Activated B cell treated with CpG ODN at 0.5 μM for 24 hours (primary cell): ENCODE measurements around the gene BCR. TPM values are rescaled to one million over a fixed set of nuclear protein-coding genes. Genes with fewer than 3 reads are reported as not detected.

ENCODE experiments used
- ATAC-seq: fragments of 200-7000 bp; cut with Tn5 transposase; one replicate; pipeline ENCODE4 v1.10.0; 2021; ENCODE audit warnings: low read depth, mild to moderate bottlenecking, moderate library complexity
- CTCF ChIA-PET: fragments of 350-600 bp; sonication (Branson Sonifier 250); formaldehyde crosslinking; loops from one replicate; lab custom pipeline; 2021; ENCODE audit warnings: antibody characterized with exemption; lab: Charles Lee
- POLR2A ChIA-PET: fragments of 350-600 bp; sonication (Branson Sonifier 250); formaldehyde crosslinking; loops from one replicate; lab custom pipeline; 2021; ENCODE audit warnings: antibody characterized with exemption; lab: Charles Lee
- DNase-seq: peaks from one replicate; pipeline ENCODE4 v3.0.0; 2022
- H3K27ac Mint-ChIP-seq: one replicate; pipeline ENCODE4 v1.8.0; 2020; ENCODE audit warnings: mixed read lengths
- H3K27me3 Mint-ChIP-seq: one replicate; pipeline ENCODE4 v1.8.0; 2021; ENCODE audit warnings: mixed read lengths
- H3K36me3 Mint-ChIP-seq: one replicate; pipeline ENCODE4 v1.8.0; 2021; ENCODE audit warnings: low read depth, mixed read lengths
- H3K4me1 Mint-ChIP-seq: one replicate; pipeline ENCODE4 v1.8.0; 2021; ENCODE audit warnings: mixed read lengths
- H3K4me3 Mint-ChIP-seq: one replicate; pipeline ENCODE4 v1.8.0; 2020; ENCODE audit warnings: mild to moderate bottlenecking, mixed read lengths
- H3K9me3 Mint-ChIP-seq: one replicate; pipeline ENCODE4 v1.8.0; 2020; ENCODE audit warnings: mixed read lengths
- intact Hi-C: fragments of 100-400 bp; cut with micrococcal nuclease; formaldehyde crosslinking; loops from one replicate; pipeline ENCODE4 v1.15.1; 2024
- total RNA-seq: library from RNA; stranded (reverse); gene quantifications from 2 replicates; pipeline ENCODE4 v1.2.3, GENCODE V29; 2022
- TF ChIP-seq, protein P1 (sequence below): fragments of 200-600 bp; IDR thresholded peaks from one replicate; pipeline ENCODE4 v1.8.0; 2022; ENCODE audit warnings: antibody characterized with exemption, mild to moderate bottlenecking

Gene BCR
- total RNA-seq, 1 donor from 2014 or later, result 20.9 TPM

DNA sequence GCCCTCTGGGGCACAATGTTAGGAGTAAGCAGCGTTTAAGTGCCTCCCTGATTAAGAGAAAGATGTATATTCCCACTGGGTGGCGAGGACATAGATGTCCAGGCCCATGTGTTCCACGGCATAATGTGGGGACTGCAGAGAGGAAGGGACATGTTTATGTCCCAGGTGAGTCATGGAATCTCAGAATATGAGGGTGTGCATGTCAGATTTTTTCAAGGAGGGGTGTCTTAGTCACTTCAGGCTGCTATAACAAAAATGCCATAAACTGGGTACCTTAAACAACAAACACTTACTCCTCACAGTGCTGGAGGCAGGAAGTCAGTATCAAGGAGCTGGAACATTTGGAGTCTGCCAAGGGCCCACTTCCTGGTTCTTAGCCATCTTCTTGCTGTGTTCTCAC, 55.1 kb downstream of the BCR start:
- no peak overlapping the region for H3K4me3 Mint-ChIP-seq
- no peaks in the 10 kb centered on the region for H3K36me3 Mint-ChIP-seq
- H3K27ac Mint-ChIP-seq, result no peak overlapping the region
- H3K4me1 Mint-ChIP-seq, result peaks cover 20% of the 10 kb centered on the region
- ChIA-PET POLR2A (no interaction called here), CTCF (interaction anchor here (0.7 kb wide), 1 partner anchor 8 kb away, joined by 3 read pairs; no protein-coding TSS in a partner anchor)
- H3K9me3 Mint-ChIP-seq, result no peaks in the 10 kb centered on the region
- intact Hi-C loops, result no loop called here
- TF ChIP-seq, protein P1, sequence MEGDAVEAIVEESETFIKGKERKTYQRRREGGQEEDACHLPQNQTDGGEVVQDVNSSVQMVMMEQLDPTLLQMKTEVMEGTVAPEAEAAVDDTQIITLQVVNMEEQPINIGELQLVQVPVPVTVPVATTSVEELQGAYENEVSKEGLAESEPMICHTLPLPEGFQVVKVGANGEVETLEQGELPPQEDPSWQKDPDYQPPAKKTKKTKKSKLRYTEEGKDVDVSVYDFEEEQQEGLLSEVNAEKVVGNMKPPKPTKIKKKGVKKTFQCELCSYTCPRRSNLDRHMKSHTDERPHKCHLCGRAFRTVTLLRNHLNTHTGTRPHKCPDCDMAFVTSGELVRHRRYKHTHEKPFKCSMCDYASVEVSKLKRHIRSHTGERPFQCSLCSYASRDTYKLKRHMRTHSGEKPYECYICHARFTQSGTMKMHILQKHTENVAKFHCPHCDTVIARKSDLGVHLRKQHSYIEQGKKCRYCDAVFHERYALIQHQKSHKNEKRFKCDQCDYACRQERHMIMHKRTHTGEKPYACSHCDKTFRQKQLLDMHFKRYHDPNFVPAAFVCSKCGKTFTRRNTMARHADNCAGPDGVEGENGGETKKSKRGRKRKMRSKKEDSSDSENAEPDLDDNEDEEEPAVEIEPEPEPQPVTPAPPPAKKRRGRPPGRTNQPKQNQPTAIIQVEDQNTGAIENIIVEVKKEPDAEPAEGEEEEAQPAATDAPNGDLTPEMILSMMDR, result no peak
- DNase-seq (no peak), ATAC-seq (no peak)
- H3K27me3 Mint-ChIP-seq, result no peaks in the 10 kb centered on the region

DNA sequence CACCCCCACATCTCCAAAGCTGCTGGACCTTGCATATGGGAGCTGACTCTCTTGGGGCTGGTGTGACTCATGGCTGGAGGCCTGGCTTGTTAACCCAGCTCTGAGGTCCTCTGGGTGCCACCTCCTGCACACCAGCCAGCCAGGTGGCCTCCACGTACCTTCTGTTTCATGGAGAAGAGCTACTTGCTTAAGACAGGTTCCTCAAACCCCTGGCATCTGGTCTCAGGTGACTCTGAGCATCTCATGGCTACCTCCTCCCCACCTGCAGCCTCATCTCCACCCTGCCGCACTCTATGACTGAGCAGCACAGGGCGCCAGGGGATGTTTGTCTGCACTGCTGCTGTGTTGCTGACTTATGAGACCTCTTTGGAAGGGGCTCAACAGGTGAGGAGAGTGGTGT, 55.7 kb downstream of the BCR start:
- H3K4me1 Mint-ChIP-seq, result peaks cover 25% of the 10 kb centered on the region
- no peaks in the 10 kb centered on the region for H3K9me3 Mint-ChIP-seq

DNA sequence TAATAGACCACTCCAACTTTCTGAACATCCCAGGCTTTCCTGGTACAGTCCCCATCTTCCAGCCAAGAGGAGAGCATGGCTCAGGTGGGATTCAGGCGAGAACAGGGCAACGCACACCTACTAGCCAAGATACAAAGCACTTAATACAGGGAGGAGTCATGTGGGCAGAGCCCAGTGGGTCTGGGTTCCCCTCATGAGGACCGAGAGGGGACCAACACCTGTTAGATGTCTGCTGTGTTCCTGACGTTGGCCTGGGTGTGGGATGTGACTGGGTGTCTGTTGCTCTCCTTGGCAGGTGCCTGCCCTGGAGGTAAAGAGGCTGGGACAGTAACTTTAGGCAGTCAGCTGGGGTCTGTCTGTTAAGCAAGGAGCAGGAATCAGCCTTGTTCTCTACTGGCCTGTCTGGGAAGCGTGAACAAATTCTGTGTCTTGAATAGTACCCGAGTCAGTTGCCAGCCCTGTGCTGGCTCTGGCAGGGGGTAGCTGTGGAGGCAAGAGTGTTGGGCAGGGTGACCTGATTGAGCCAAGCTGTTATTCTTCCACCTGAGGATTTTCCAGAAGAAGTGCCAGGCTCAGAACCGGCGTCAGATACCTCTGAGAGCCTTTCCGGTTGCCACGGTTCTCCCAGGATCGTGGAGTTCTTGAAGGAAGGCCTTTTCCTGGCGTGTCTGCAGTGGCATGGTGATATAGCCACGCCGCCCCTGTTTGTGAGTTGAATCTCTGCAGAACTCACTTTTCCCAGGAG, 56.3 kb downstream of the BCR start:
- DNase-seq (no peak), ATAC-seq (no peak)
- no peak overlapping the region for H3K4me3 Mint-ChIP-seq
- TF ChIP-seq, protein P1, result no peak
- H3K27ac Mint-ChIP-seq, result no peak overlapping the region
- H3K4me1 Mint-ChIP-seq, result peaks cover 30% of the 10 kb centered on the region
- H3K27me3 Mint-ChIP-seq, result no peaks in the 10 kb centered on the region
- no peaks in the 10 kb centered on the region for H3K36me3 Mint-ChIP-seq
- intact Hi-C loops, result no loop called here
- H3K9me3 Mint-ChIP-seq, result no peaks in the 10 kb centered on the region
- CTCF ChIA-PET, result no interaction called here
- POLR2A ChIA-PET, result no interaction called here

More for the DNA sequence above, 55.7 kb downstream of the BCR start:
- no peaks in the 10 kb centered on the region for H3K27me3 Mint-ChIP-seq
- no peaks in the 10 kb centered on the region for H3K36me3 Mint-ChIP-seq
- POLR2A ChIA-PET, result no interaction called here
- no peak for DNase-seq
- CTCF ChIA-PET, result no interaction called here
- intact Hi-C loops, result no loop called here
- TF ChIP-seq, protein P1, result no peak
- no peak for ATAC-seq
- H3K4me3 Mint-ChIP-seq, result no peak overlapping the region
- H3K27ac Mint-ChIP-seq, result no peak overlapping the region

DNA sequence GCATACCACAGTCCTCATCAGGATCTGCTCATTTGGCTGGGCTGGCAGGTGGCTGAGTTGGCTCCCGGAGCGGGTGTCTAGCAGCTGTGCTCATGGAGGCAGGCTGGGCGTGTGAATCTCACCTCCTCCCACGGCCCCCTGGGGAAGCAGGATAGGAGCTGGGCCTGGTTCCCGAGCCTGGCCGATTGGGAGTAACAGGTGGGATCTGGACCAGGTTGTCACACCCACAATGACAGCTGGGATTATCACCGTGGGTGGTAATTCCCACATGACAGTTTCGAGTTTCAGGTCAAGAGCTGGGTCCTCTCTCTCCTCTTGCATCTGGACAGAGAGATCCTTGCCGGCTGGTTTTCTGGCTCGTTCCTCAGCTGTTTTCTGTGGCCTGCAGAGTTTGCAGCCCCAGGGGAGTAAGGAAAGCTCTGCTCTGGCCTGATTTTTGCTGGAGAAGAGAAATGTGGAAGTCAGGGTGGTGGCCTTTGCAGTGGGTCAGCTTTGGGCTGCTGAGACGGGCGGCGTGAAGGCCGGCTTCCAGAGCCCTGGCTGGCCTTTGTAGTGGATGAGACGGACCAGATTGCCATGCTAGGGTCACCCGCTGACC, 57.0 kb downstream of the BCR start:
- no peak overlapping the region for H3K27ac Mint-ChIP-seq
- DNase-seq (no peak), ATAC-seq (no peak)
- ChIA-PET POLR2A (no interaction called here), CTCF (interaction anchor here (1.2 kb wide), 1 partner anchor 59 kb away, joined by 3 read pairs; no protein-coding TSS in a partner anchor)
- H3K4me1 Mint-ChIP-seq, result peaks cover 37% of the 10 kb centered on the region
- TF ChIP-seq, protein P1, result no peak
- no peaks in the 10 kb centered on the region for H3K27me3 Mint-ChIP-seq
- H3K36me3 Mint-ChIP-seq, result no peaks in the 10 kb centered on the region
- intact Hi-C loops, result no loop called here
- no peak overlapping the region for H3K4me3 Mint-ChIP-seq
- no peaks in the 10 kb centered on the region for H3K9me3 Mint-ChIP-seq

DNA sequence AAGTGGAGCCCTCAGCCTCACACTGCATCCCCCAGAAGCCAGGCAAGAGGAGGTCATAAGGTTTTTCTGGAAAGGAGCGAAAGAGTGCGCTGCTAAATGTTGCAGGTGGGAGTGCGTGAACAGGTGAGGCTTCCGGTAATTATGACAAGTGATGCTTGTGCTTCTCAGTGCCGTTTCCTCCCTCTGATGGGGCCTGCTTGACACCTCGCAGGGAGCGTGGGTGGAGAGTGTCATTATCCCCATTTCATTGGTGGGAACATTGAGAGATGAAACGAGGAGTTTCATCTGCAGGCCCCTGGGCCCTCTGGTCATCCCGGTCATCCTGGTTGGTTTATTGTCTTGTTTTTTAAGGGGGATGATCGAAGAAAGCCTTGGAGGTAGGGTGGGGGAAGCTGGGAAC, 57.5 kb downstream of the BCR start:
- CTCF ChIA-PET, result interaction anchor here (1.2 kb wide), 1 partner anchor 60 kb away, joined by 3 read pairs; no protein-coding TSS in a partner anchor
- no peak for ATAC-seq

More for the DNA sequence above, 57.5 kb downstream of the BCR start:
- Mint-ChIP-seq H3K4me1 (peaks cover 39% of the 10 kb centered on the region), H3K27ac (no peak overlapping the region), H3K9me3 (no peaks in the 10 kb centered on the region), H3K36me3 (no peaks in the 10 kb centered on the region), H3K4me3 (no peak overlapping the region), H3K27me3 (no peaks in the 10 kb centered on the region)
- POLR2A ChIA-PET, result no interaction called here
- DNase-seq, result no peak
- intact Hi-C loops, result no loop called here
- TF ChIP-seq, protein P1, result no peak
